Fibroblast of lung (primary cell): ENCODE measurements around the gene MNAT1. TPM values are rescaled to one million over a fixed set of nuclear protein-coding genes. Genes with fewer than 3 reads are reported as not detected.

ENCODE experiments used
- DNase-seq, 2 donors: peaks; one replicate each; pipeline versions ENCODE4 v3.0.0 to v3.0.0-alpha.2; 2010; ENCODE audit warnings: low read depth in 2 of 2
- H2AFZ ChIP-seq: 2 replicates; pipeline ENCODE4 v1.5.1; 2012; ENCODE audit warnings: low read length, control low read depth, inconsistent platforms
- H3K27ac ChIP-seq: 2 replicates; pipeline ENCODE4 v1.5.1; 2011; ENCODE audit warnings: low read length, control low read depth; ENCODE audit not compliant: insufficient read depth
- H3K27me3 ChIP-seq: 2 replicates; pipeline ENCODE4 v1.5.1; 2011; ENCODE audit warnings: mild to moderate bottlenecking, low read length; ENCODE audit not compliant: control insufficient read depth, insufficient read depth
- H3K36me3 ChIP-seq: 2 replicates; pipeline ENCODE4 v1.5.1; 2011; ENCODE audit warnings: low read length; ENCODE audit not compliant: control insufficient read depth, insufficient read depth
- H3K4me1 ChIP-seq: 2 replicates; pipeline ENCODE4 v1.5.1; 2011; ENCODE audit warnings: low read length; ENCODE audit not compliant: control insufficient read depth, insufficient read depth; ENCODE audit errors: extremely low read depth
- H3K4me2 ChIP-seq: 2 replicates; pipeline ENCODE4 v1.5.1; 2011; ENCODE audit warnings: low read length, control low read depth; ENCODE audit not compliant: insufficient read depth; ENCODE audit errors: extremely low read depth
- H3K4me3 ChIP-seq, 4 experiments: fragments of 200-600 bp in 1 of 4; sonication (generic) in 1 of 4; replicated peaks in 1 of 4; 2 replicates each; pipeline ENCODE4 v1.5.1; 2011 to 2016; ENCODE audit warnings: low read length in 4 of 4, low read depth in 3 of 4, mild to moderate bottlenecking in 3 of 4, control low read depth in 2 of 4, inconsistent platforms in 1 of 4, mixed read lengths in 1 of 4; ENCODE audit not compliant: insufficient read depth in 1 of 4; ENCODE audit errors: control extremely low read depth in 1 of 4
- H3K79me2 ChIP-seq: 2 replicates; pipeline ENCODE4 v1.5.1; 2012; ENCODE audit warnings: mild to moderate bottlenecking, low read length, inconsistent platforms; ENCODE audit not compliant: control insufficient read depth, insufficient read depth
- H3K9ac ChIP-seq: 2 replicates; pipeline ENCODE4 v1.5.1; 2011; ENCODE audit warnings: mild to moderate bottlenecking, low read length, control low read depth; ENCODE audit not compliant: insufficient read depth
- H3K9me3 ChIP-seq: 2 replicates; pipeline ENCODE4 v1.5.1; 2012; ENCODE audit warnings: low read depth, low read length; ENCODE audit not compliant: control insufficient read depth, insufficient read depth
- H4K20me1 ChIP-seq: 2 replicates; pipeline ENCODE4 v1.5.1; 2011; ENCODE audit warnings: low read length; ENCODE audit not compliant: control insufficient read depth, insufficient read depth; ENCODE audit errors: extremely low read depth
- CTCF ChIP-seq, 2 donors: IDR thresholded peaks in 1 of 2; conservative IDR thresholded peaks in 1 of 2; 1 replicate in 1 of 2; 2 replicates in 1 of 2; pipeline ENCODE4 v1.5.1; 2011 to 2012; ENCODE audit warnings: low read length in 2 of 2, control low read depth in 1 of 2, inconsistent platforms in 1 of 2, low read depth in 1 of 2, mild to moderate bottlenecking in 1 of 2
- EZH2 ChIP-seq: IDR thresholded peaks from 2 replicates; pipeline ENCODE4 v1.5.1; 2012; ENCODE audit warnings: low read length, control low read depth, mild to moderate bottlenecking; ENCODE audit errors: missing control alignments
- polyA plus RNA-seq, 2 donors: library from polyadenylated mRNA; depleted of rRNA in 1 of 2; stranded (reverse) in 1 of 2; unstranded in 1 of 2; fragments of >200 nt; gene quantifications; 2 replicates each; pipeline ENCODE4 v1.2.1, GENCODE V29; 2011 to 2012; ENCODE audit warnings: missing spikeins in 1 of 2
- total RNA-seq: library from RNA; depleted of rRNA; stranded (reverse); fragments of >200 nt; gene quantifications from 2 replicates; pipeline ENCODE4 v1.2.1, GENCODE V29; 2014

MNAT1 gene
- total and polyA plus RNA-seq, 2 donors (not counting 1 experiment from before 2014, with no cell fraction given), result 48.2 to 58.5 TPM

GRCh38 chr14:60760644-60761364 is 26.2 kb downstream of the MNAT1 start:
- Histone ChIP-seq H4K20me1 (no peaks in the 10 kb centered on the region), H3K4me2 (no peak overlapping the region), H3K36me3 (no peaks in the 10 kb centered on the region), H3K27ac (no peak overlapping the region), H3K4me1 (no peaks in the 10 kb centered on the region), H3K9ac (no peak overlapping the region), H3K9me3 (no peaks in the 10 kb centered on the region), H2AFZ (no peak overlapping the region), H3K4me3 (no peak overlapping the region), H3K79me2 (peaks cover 11% of the 10 kb centered on the region), H3K27me3 (no peaks in the 10 kb centered on the region)
- TF ChIP-seq EZH2 (no peak), CTCF (conservative IDR thresholded peaks at IDR 0.05 in 1 of 2, IDR thresholded peaks at IDR 0.05 in 1 of 2; ENCODE audit: low read depth in 1 of 2, low read length in 2 of 2) (no peak)
- no peak for DNase-seq

- Histone ChIP-seq H3K27me3 (no peaks in the 10 kb centered on the region), H3K9me3 (no peaks in the 10 kb centered on the region), H4K20me1 (no peaks in the 10 kb centered on the region), H3K27ac (no peak overlapping the region), H3K4me2 (no peak overlapping the region), H3K4me3 (no peak overlapping the region), H3K4me1 (no peaks in the 10 kb centered on the region), H3K36me3 (no peaks in the 10 kb centered on the region), H3K9ac (no peak overlapping the region), H2AFZ (no peak overlapping the region), H3K79me2 (peaks cover 3% of the 10 kb centered on the region)
- no peak for TF ChIP-seq CTCF (conservative IDR thresholded peaks at IDR 0.05 in 1 of 2, IDR thresholded peaks at IDR 0.05 in 1 of 2; ENCODE audit: low read depth in 1 of 2, low read length in 2 of 2)
- TF ChIP-seq EZH2, result no peak
- no peak for DNase-seq
Measured at GRCh38 chr14:60768602-60769001, 34.0 kb downstream of the MNAT1 start.

GRCh38 chr14:60771117-60771516 is 36.6 kb downstream of the MNAT1 start:
- Histone ChIP-seq H3K4me2 (no peak overlapping the region), H3K27me3 (no peaks in the 10 kb centered on the region), H3K4me3 (no peak overlapping the region), H3K79me2 (peaks cover 14% of the 10 kb centered on the region), H3K27ac (no peak overlapping the region), H3K36me3 (no peaks in the 10 kb centered on the region), H3K9ac (no peak overlapping the region), H2AFZ (no peak overlapping the region), H3K9me3 (no peaks in the 10 kb centered on the region), H4K20me1 (no peaks in the 10 kb centered on the region), H3K4me1 (peaks cover 5% of the 10 kb centered on the region)
- TF ChIP-seq CTCF (conservative IDR thresholded peaks at IDR 0.05 in 1 of 2, IDR thresholded peaks at IDR 0.05 in 1 of 2; ENCODE audit: low read depth in 1 of 2, low read length in 2 of 2), result no peak
- no peak for TF ChIP-seq EZH2
- no peak for DNase-seq
